GM12891 (cell line): ENCODE results near the gene TMEM267.

Source experiments
- POLR2A ChIP-seq: IDR thresholded peaks from 2 replicates; pipeline ENCODE4 v1.6.1; 2011; ENCODE audit warnings: low read depth, low read length, control low read depth
- POLR2AphosphoS5 ChIP-seq: IDR thresholded peaks from 2 replicates; pipeline ENCODE4 v1.6.1; 2011; ENCODE audit warnings: low read depth, low read length, control low read depth
- TAF1 ChIP-seq: IDR thresholded peaks from 2 replicates; pipeline ENCODE4 v1.6.1; 2011; ENCODE audit warnings: low read depth, low read length, control low read depth

DNA sequence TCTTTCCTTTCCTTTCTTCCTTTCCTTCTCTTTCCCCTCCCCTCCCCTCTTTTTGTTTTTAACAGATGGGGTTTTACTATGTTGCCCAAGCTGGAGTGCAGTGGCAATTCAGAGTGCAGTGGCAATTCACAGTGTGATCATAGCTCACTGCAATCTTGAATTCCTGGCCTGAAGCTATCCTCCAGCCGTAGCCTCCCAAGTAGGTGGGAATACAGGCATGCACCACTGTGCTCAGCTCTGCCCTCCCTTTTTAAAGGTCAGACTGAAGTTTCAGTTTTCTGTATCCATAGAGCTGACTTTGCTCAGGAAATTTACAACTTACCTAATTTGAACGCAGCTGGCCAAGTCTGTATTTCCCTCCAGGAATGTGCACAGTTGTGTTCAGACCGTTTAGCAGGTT is 72.2 kb downstream of the TMEM267 start:
- TF ChIP-seq POLR2A (no peak), TAF1 (no peak), POLR2AphosphoS5 (no peak)
